HG02943 (cell line): ENCODE results near the gene EIPR1.

Experiments
- ATAC-seq: cut with Tn5 transposase; IDR thresholded peaks from one replicate; pipeline ENCODE4 v1.9.1; 2021; ENCODE audit warnings: mild to moderate bottlenecking, low read depth, moderate library complexity; ENCODE audit not compliant: unreplicated experiment

EIPR1 gene

GRCh38 chr2:3377612-3378432 is at the start of gene EIPR1:
Gene EIPR1 (minus strand): TSS chr2:3377818. CDS start chr2:3377689, 129 bp downstream.
- ATAC-seq = peak; percentile 77

GRCh38 chr2:3427272-3427671 is 49.7 kb upstream of the EIPR1 start:
- ATAC-seq = no peak

GRCh38 chr2:3426615-3427014 is 49.0 kb upstream of the EIPR1 start:
- no peak for ATAC-seq

GRCh38 chr2:3424171-3424795 is 46.7 kb upstream of the EIPR1 start:
- no peak for ATAC-seq

- ATAC-seq = no peak
These were observed 46.0 kb upstream of the EIPR1 start for GRCh38 chr2:3423492-3424170.

- ATAC-seq = no peak
These were observed 44.7 kb upstream of the EIPR1 start for GRCh38 chr2:3422161-3422779.

GRCh38 chr2:3421580-3421979 is 44.0 kb upstream of the EIPR1 start:
- no peak for ATAC-seq

GRCh38 chr2:3420769-3421397 is 43.3 kb upstream of the EIPR1 start:
- no peak for ATAC-seq

- no peak for ATAC-seq
These were observed 42.6 kb upstream of the EIPR1 start for GRCh38 chr2:3420076-3420768.

- no peak for ATAC-seq
These were observed 41.3 kb upstream of the EIPR1 start for GRCh38 chr2:3418766-3419404.

- ATAC-seq = no peak
These were observed 36.7 kb upstream of the EIPR1 start for GRCh38 chr2:3414133-3414860.

GRCh38 chr2:3413697-3414096 is 36.1 kb upstream of the EIPR1 start:
- ATAC-seq = no peak

- ATAC-seq = no peak
These were observed 33.5 kb upstream of the EIPR1 start for GRCh38 chr2:3411103-3411502.

- ATAC-seq = no peak
These were observed 32.1 kb upstream of the EIPR1 start for GRCh38 chr2:3409627-3410170.

- no peak for ATAC-seq
These were observed 31.2 kb upstream of the EIPR1 start for GRCh38 chr2:3408781-3409180.

- ATAC-seq = no peak
These were observed 28.9 kb upstream of the EIPR1 start for GRCh38 chr2:3406501-3406900.

- ATAC-seq = no peak
These were observed 28.3 kb upstream of the EIPR1 start for GRCh38 chr2:3405876-3406275.

- no peak for ATAC-seq
These were observed 27.7 kb upstream of the EIPR1 start for GRCh38 chr2:3405307-3405706.
